Parathyroid adenoma (tissue), 2 donors: Measurements from ENCODE around the gene RSPH1.
"Not testable (repeated sequence)": the region's sequence is repeated elsewhere in the genome, so short reads cannot be mapped to it uniquely, and the experiment has no call there.

ENCODE experiments used
- H2AFZ ChIP-seq: fragments of 300-600 bp; sonication (generic); one replicate; pipeline ENCODE4 v1.7.0; 2017; ENCODE audit warnings: antibody characterized with exemption, mild to moderate bottlenecking
- H3K27ac ChIP-seq: fragments of 300-600 bp; sonication (generic); one replicate; pipeline ENCODE4 v1.7.0; 2017
- H3K27me3 ChIP-seq: fragments of 300-600 bp; sonication (generic); one replicate; pipeline ENCODE4 v1.7.0; 2017; ENCODE audit warnings: low read length; ENCODE audit not compliant: control insufficient read depth, insufficient read depth
- H3K36me3 ChIP-seq: fragments of 300-600 bp; sonication (generic); one replicate; pipeline ENCODE4 v1.7.0; 2017; ENCODE audit warnings: low read length; ENCODE audit not compliant: control insufficient read depth, insufficient read depth
- H3K4me1 ChIP-seq: fragments of 300-600 bp; sonication (generic); one replicate; pipeline ENCODE4 v1.7.0; 2017; ENCODE audit warnings: control low read depth
- H3K4me2 ChIP-seq: fragments of 300-600 bp; sonication (generic); one replicate; pipeline ENCODE4 v1.7.0; 2017; ENCODE audit warnings: low read length
- H3K4me3 ChIP-seq: fragments of 300-600 bp; sonication (generic); one replicate; pipeline ENCODE4 v1.7.0; 2017; ENCODE audit warnings: low read depth, low read length
- H3K79me2 ChIP-seq: fragments of 300-600 bp; sonication (generic); one replicate; pipeline ENCODE4 v1.7.0; 2017; ENCODE audit warnings: control low read depth
- H3K9ac ChIP-seq: fragments of 300-600 bp; sonication (generic); one replicate; pipeline ENCODE4 v1.7.0; 2017; ENCODE audit warnings: mild to moderate bottlenecking
- H3K9me3 ChIP-seq: fragments of 300-600 bp; sonication (generic); one replicate; pipeline ENCODE4 v1.7.0; 2017; ENCODE audit warnings: low read length; ENCODE audit not compliant: control insufficient read depth
- CTCF ChIP-seq: fragments of 300-600 bp; sonication (generic); IDR thresholded peaks from one replicate; pipeline ENCODE4 v1.7.0; 2017; ENCODE audit warnings: antibody characterized with exemption, mild to moderate bottlenecking
- donor health status: primary hyperparathyroidism.

The RSPH1 gene

GRCh38 chr21:42472521-42472920 is 23.5 kb downstream of the RSPH1 start:
- TF ChIP-seq CTCF, result no peak
- no peak overlapping the region for H2AFZ ChIP-seq
- H3K79me2 ChIP-seq, result no peaks in the 10 kb centered on the region
- H3K4me1 ChIP-seq, result no peaks in the 10 kb centered on the region
- no peak overlapping the region for H3K4me2 ChIP-seq
- no peaks in the 10 kb centered on the region for H3K36me3 ChIP-seq
- H3K9me3 ChIP-seq, result no peaks in the 10 kb centered on the region
- no peak overlapping the region for H3K9ac ChIP-seq
- H3K4me3 ChIP-seq, result no peak overlapping the region
- H3K27ac ChIP-seq, result no peak overlapping the region
- no peaks in the 10 kb centered on the region for H3K27me3 ChIP-seq

GRCh38 chr21:42471716-42472330 is 24.2 kb downstream of the RSPH1 start:
- Histone ChIP-seq H3K4me1 (no peaks in the 10 kb centered on the region), H3K27ac (no peak overlapping the region), H3K9ac (no peak overlapping the region), H2AFZ (no peak overlapping the region), H3K9me3 (no peaks in the 10 kb centered on the region), H3K4me3 (no peak overlapping the region), H3K27me3 (no peaks in the 10 kb centered on the region), H3K4me2 (no peak overlapping the region), H3K36me3 (no peaks in the 10 kb centered on the region), H3K79me2 (no peaks in the 10 kb centered on the region)
- no peak for TF ChIP-seq CTCF

- no peak overlapping the region for H3K27ac ChIP-seq
- TF ChIP-seq CTCF, result no peak
Measured at GRCh38 chr21:42471206-42471605, 24.8 kb downstream of the RSPH1 start.

GRCh38 chr21:42469726-42470125 is 26.3 kb downstream of the RSPH1 start:
- not testable (repeated sequence) for H2AFZ ChIP-seq, H3K4me3 ChIP-seq, H3K4me2 ChIP-seq, H3K27ac ChIP-seq, H3K9ac ChIP-seq, H3K4me1 ChIP-seq, H3K79me2 ChIP-seq, H3K27me3 ChIP-seq, H3K9me3 ChIP-seq, H3K36me3 ChIP-seq

More at GRCh38 chr21:42471206-42471605, 24.8 kb downstream of the RSPH1 start:
- Histone ChIP-seq H3K4me3 (no peak overlapping the region), H3K4me1 (no peaks in the 10 kb centered on the region), H3K9ac (no peak overlapping the region), H3K4me2 (no peak overlapping the region), H2AFZ (no peak overlapping the region), H3K36me3 (no peaks in the 10 kb centered on the region), H3K27me3 (no peaks in the 10 kb centered on the region), H3K79me2 (no peaks in the 10 kb centered on the region), H3K9me3 (no peaks in the 10 kb centered on the region)

- no peak overlapping the region for H3K4me3 ChIP-seq
- no peak overlapping the region for H2AFZ ChIP-seq
- H3K27me3 ChIP-seq, result no peaks in the 10 kb centered on the region
- TF ChIP-seq CTCF, result no peak
- H3K9me3 ChIP-seq, result no peaks in the 10 kb centered on the region
- no peak overlapping the region for H3K4me2 ChIP-seq
- no peaks in the 10 kb centered on the region for H3K4me1 ChIP-seq
- no peaks in the 10 kb centered on the region for H3K79me2 ChIP-seq
- no peak overlapping the region for H3K27ac ChIP-seq
- H3K36me3 ChIP-seq, result no peaks in the 10 kb centered on the region
- H3K9ac ChIP-seq, result no peak overlapping the region
Measured at GRCh38 chr21:42469272-42469671, 26.8 kb downstream of the RSPH1 start.
